IPS DF 6.9 (cell line): ENCODE measurements around the gene DAAM1.

Source experiments
- DNase-seq: peaks from one replicate; pipeline ENCODE4 v3.0.0-alpha.2; 2013; ENCODE audit warnings: low read depth, low spot score
- H3K27ac ChIP-seq: one replicate; pipeline ENCODE4 v1.5.1; 2013; ENCODE audit warnings: low read length, control low read depth
- H3K27me3 ChIP-seq: 2 replicates; pipeline ENCODE4 v1.6.1; 2013; ENCODE audit warnings: mild to moderate bottlenecking, low read length; ENCODE audit not compliant: control insufficient read depth, insufficient read depth
- H3K36me3 ChIP-seq: 2 replicates; pipeline ENCODE4 v1.6.1; 2013; ENCODE audit warnings: low read length; ENCODE audit not compliant: control insufficient read depth, insufficient read depth
- H3K4me1 ChIP-seq: 2 replicates; pipeline ENCODE4 v1.6.1; 2013; ENCODE audit warnings: low read length; ENCODE audit not compliant: control insufficient read depth, insufficient read depth
- H3K4me3 ChIP-seq: 2 replicates; pipeline ENCODE4 v1.5.1; 2013; ENCODE audit warnings: mild to moderate bottlenecking, low read length
- H3K9me3 ChIP-seq: 2 replicates; pipeline ENCODE4 v1.6.1; 2013; ENCODE audit warnings: low read length, inconsistent platforms; ENCODE audit not compliant: control insufficient read depth, insufficient read depth
- WGBS: extraction: QIAGEN DNeasy Blood & Tissue Kit; methylation state at CpG from one replicate; pipeline ENCODE4 v1.1.7; 2013; ENCODE audit warnings: mixed read lengths, missing lambda C conversion rate; ENCODE audit not compliant: insufficient read length, insufficient coverage; 5-methylcytosine and 5-hydroxymethylcytosine counted together

Gene DAAM1

GRCh38 chr14:59186306-59186705, 2.2 kb upstream of the DAAM1 start:
- no peaks in the 10 kb centered on the region for H3K27me3 ChIP-seq
- no peak for DNase-seq
- no peak overlapping the region for H3K4me3 ChIP-seq
- H3K36me3 ChIP-seq, result no peaks in the 10 kb centered on the region
- no peaks in the 10 kb centered on the region for H3K4me1 ChIP-seq
- H3K9me3 ChIP-seq, result no peaks in the 10 kb centered on the region
- H3K27ac ChIP-seq, result no peak overlapping the region

- WGBS, result no CpG with 5 or more reads among the region's 4 CpGs
- H3K4me3 ChIP-seq, result no peak overlapping the region
- no peak for DNase-seq
- H3K27ac ChIP-seq, result no peak overlapping the region
- H3K4me1 ChIP-seq, result no peaks in the 10 kb centered on the region
- no peaks in the 10 kb centered on the region for H3K9me3 ChIP-seq
- H3K27me3 ChIP-seq, result no peaks in the 10 kb centered on the region
- H3K36me3 ChIP-seq, result no peaks in the 10 kb centered on the region
Measured at GRCh38 chr14:59187118-59187517, 1.3 kb upstream of the DAAM1 start.

- Histone ChIP-seq H3K4me1 (no peaks in the 10 kb centered on the region), H3K9me3 (no peaks in the 10 kb centered on the region), H3K36me3 (no peaks in the 10 kb centered on the region), H3K4me3 (peak overlapping the region; percentile 57; the same call in 1 of the 2 replicates), H3K27me3 (no peaks in the 10 kb centered on the region), H3K27ac (no peak overlapping the region)
- no CpG with 5 or more reads among the region's 43 CpGs for WGBS
- DNase-seq, result no peak
Measured at GRCh38 chr14:59187802-59188460, 536 bp upstream of the DAAM1 start.

- H3K4me1 ChIP-seq, result no peaks in the 10 kb centered on the region
- H3K27ac ChIP-seq, result no peak overlapping the region
Measured at GRCh38 chr14:59189091-59189785, 771 bp downstream of the DAAM1 start.

GRCh38 chr14:59189786-59190368, 1.4 kb downstream of the DAAM1 start:
- Histone ChIP-seq H3K36me3 (no peaks in the 10 kb centered on the region), H3K27me3 (no peaks in the 10 kb centered on the region), H3K27ac (no peak overlapping the region), H3K4me1 (no peaks in the 10 kb centered on the region), H3K9me3 (no peaks in the 10 kb centered on the region), H3K4me3 (peak overlapping the region; percentile 86; the same call in 1 of the 2 replicates)
- no CpG with 5 or more reads among the region's 25 CpGs for WGBS
- peak; percentile 82 for DNase-seq

More at GRCh38 chr14:59189091-59189785, 771 bp downstream of the DAAM1 start:
- no peaks in the 10 kb centered on the region for H3K9me3 ChIP-seq
- no peak for DNase-seq
- peak overlapping the region; percentile 86 for H3K4me3 ChIP-seq
- whole genome bisulfite sequencing, result no CpG with 5 or more reads among the region's 51 CpGs
- H3K27me3 ChIP-seq, result no peaks in the 10 kb centered on the region
- no peaks in the 10 kb centered on the region for H3K36me3 ChIP-seq

GRCh38 chr14:59190372-59190771, 1.9 kb downstream of the DAAM1 start:
- Histone ChIP-seq H3K27ac (no peak overlapping the region), H3K4me1 (no peaks in the 10 kb centered on the region), H3K4me3 (peak overlapping the region; percentile 34; the same call in 1 of the 2 replicates), H3K36me3 (no peaks in the 10 kb centered on the region), H3K27me3 (no peaks in the 10 kb centered on the region), H3K9me3 (no peaks in the 10 kb centered on the region)
- no CpG with 5 or more reads among the region's 6 CpGs for WGBS
- DNase-seq, result no peak

- no peak for DNase-seq
- WGBS, result no CpG with 5 or more reads among the region's 2 CpGs
Measured at GRCh38 chr14:59195912-59196311, 7.4 kb downstream of the DAAM1 start.

GRCh38 chr14:59197695-59198262, 9.3 kb downstream of the DAAM1 start:
- H3K4me3 ChIP-seq, result no peak overlapping the region
- no CpG with 5 or more reads among the region's 5 CpGs for WGBS
- no peaks in the 10 kb centered on the region for H3K27me3 ChIP-seq
- no peak overlapping the region for H3K27ac ChIP-seq
- H3K36me3 ChIP-seq, result no peaks in the 10 kb centered on the region
- H3K9me3 ChIP-seq, result no peaks in the 10 kb centered on the region
- no peaks in the 10 kb centered on the region for H3K4me1 ChIP-seq
- DNase-seq, result no peak

More at GRCh38 chr14:59195912-59196311, 7.4 kb downstream of the DAAM1 start:
- Histone ChIP-seq H3K4me3 (no peak overlapping the region), H3K27ac (no peak overlapping the region), H3K36me3 (no peaks in the 10 kb centered on the region), H3K27me3 (no peaks in the 10 kb centered on the region), H3K4me1 (no peaks in the 10 kb centered on the region), H3K9me3 (no peaks in the 10 kb centered on the region)

- H3K27me3 ChIP-seq, result no peaks in the 10 kb centered on the region
- no CpG with 5 or more reads among the region's 5 CpGs for WGBS
- no peak for DNase-seq
- H3K36me3 ChIP-seq, result no peaks in the 10 kb centered on the region
- H3K9me3 ChIP-seq, result no peaks in the 10 kb centered on the region
- H3K27ac ChIP-seq, result no peak overlapping the region
- H3K4me3 ChIP-seq, result no peak overlapping the region
- no peaks in the 10 kb centered on the region for H3K4me1 ChIP-seq
Measured at GRCh38 chr14:59199205-59199604, 10.7 kb downstream of the DAAM1 start.

- no peak overlapping the region for H3K27ac ChIP-seq
- no peak overlapping the region for H3K4me3 ChIP-seq
- H3K4me1 ChIP-seq, result no peaks in the 10 kb centered on the region
- H3K27me3 ChIP-seq, result no peaks in the 10 kb centered on the region
- no peaks in the 10 kb centered on the region for H3K36me3 ChIP-seq
- no CpG with 5 or more reads among the region's 1 CpG for WGBS
- DNase-seq, result no peak
- no peaks in the 10 kb centered on the region for H3K9me3 ChIP-seq
Measured at GRCh38 chr14:59199614-59200013, 11.1 kb downstream of the DAAM1 start.
